Keratinocyte (primary cell): ENCODE measurements around the gene BTG1. TPM values are rescaled to one million over a fixed set of nuclear protein-coding genes. Genes with fewer than 3 reads are reported as not detected.

Experiments used
- DNase-seq: peaks from one replicate; pipeline ENCODE4 v3.0.0-alpha.2; 2011; ENCODE audit warnings: low read depth, missing footprints, low spot score
- FAIRE-seq: peaks from 2 replicates; lab custom pipeline; 2011; peaks lifted over from hg19 to GRCh38; lab: Jason Lieb, UNC
- H2AFZ ChIP-seq: 2 replicates; pipeline ENCODE4 v1.6.0; 2012; ENCODE audit warnings: low read length, control low read depth, inconsistent platforms; ENCODE audit not compliant: control insufficient read depth
- H3K27ac ChIP-seq: 2 replicates; pipeline ENCODE4 v1.5.1; 2011; ENCODE audit warnings: low read length; ENCODE audit not compliant: control insufficient read depth, insufficient read depth
- H3K27me3 ChIP-seq: 3 replicates; pipeline ENCODE4 v1.6.0; 2011; ENCODE audit warnings: low read length; ENCODE audit not compliant: control insufficient read depth, insufficient read depth; ENCODE audit errors: extremely low read depth
- H3K36me3 ChIP-seq, 2 experiments: 2 replicates in 1 of 2; 3 replicates in 1 of 2; pipeline ENCODE4 v1.5.1; 2011; ENCODE audit warnings: low read length in 2 of 2, mild to moderate bottlenecking in 1 of 2; ENCODE audit not compliant: control insufficient read depth in 2 of 2, insufficient read depth in 2 of 2; ENCODE audit errors: extremely low read depth in 1 of 2
- H3K4me1 ChIP-seq: 3 replicates; pipeline ENCODE4 v1.5.1; 2011; ENCODE audit warnings: low read length; ENCODE audit not compliant: control insufficient read depth, insufficient read depth; ENCODE audit errors: extremely low read depth
- H3K4me2 ChIP-seq: 3 replicates; pipeline ENCODE4 v1.6.0; 2011; ENCODE audit warnings: low read depth, low read length; ENCODE audit not compliant: control insufficient read depth, insufficient read depth; ENCODE audit errors: extremely low read depth
- H3K4me3 ChIP-seq, 3 experiments: fragments of 200-600 bp in 1 of 3; sonication (generic) in 1 of 3; 2 replicates in 2 of 3; 3 replicates in 1 of 3; pipeline ENCODE4 v1.5.1; 2011 to 2016; ENCODE audit warnings: low read length in 3 of 3, mild to moderate bottlenecking in 3 of 3, control low read depth in 2 of 3, inconsistent platforms in 1 of 3, low read depth in 1 of 3, mixed read lengths in 1 of 3, mixed run types in 1 of 3, moderate library complexity in 1 of 3; ENCODE audit not compliant: control insufficient read depth in 2 of 3, insufficient read depth in 2 of 3; ENCODE audit errors: extremely low read depth in 1 of 3
- H3K79me2 ChIP-seq: 2 replicates; pipeline ENCODE4 v1.6.0; 2012; ENCODE audit warnings: low read length; ENCODE audit not compliant: control insufficient read depth, insufficient read depth
- H3K9ac ChIP-seq: 3 replicates; pipeline ENCODE4 v1.6.0; 2011; ENCODE audit warnings: low read length; ENCODE audit not compliant: control insufficient read depth, insufficient read depth; ENCODE audit errors: extremely low read depth
- H3K9me1 ChIP-seq: 3 replicates; pipeline ENCODE4 v1.6.0; 2011; ENCODE audit warnings: low read length; ENCODE audit not compliant: control insufficient read depth, insufficient read depth; ENCODE audit errors: extremely low read depth
- H3K9me3 ChIP-seq: 2 replicates; pipeline ENCODE4 v1.5.1; 2012; ENCODE audit warnings: low read depth, low read length; ENCODE audit not compliant: control insufficient read depth
- H4K20me1 ChIP-seq: 3 replicates; pipeline ENCODE4 v1.6.0; 2011; ENCODE audit warnings: low read length; ENCODE audit not compliant: control insufficient read depth, insufficient read depth; ENCODE audit errors: extremely low read depth
- EZH2 ChIP-seq: IDR thresholded peaks from one replicate; pipeline ENCODE4 v1.6.1; 2012; ENCODE audit warnings: inconsistent platforms, mild to moderate bottlenecking, low read length, moderate library complexity
- dilution Hi-C: fragments of 300-500 bp; cut with MboI; formaldehyde crosslinking; loops from one replicate; pipeline ENCODE4 v1.7.0; 2020; ENCODE audit warnings: low sequenced_read_pairs; ENCODE audit not compliant: extremely low pct_ligation_motif_present
- polyA plus RNA-seq, 5 experiments: library from polyadenylated mRNA; depleted of rRNA in 3 of 5; stranded (reverse) in 3 of 5; stranded (forward) in 1 of 5; unstranded in 1 of 5; fragments of >200 nt; gene quantifications; 1 replicate in 1 of 5; 2 replicates in 3 of 5; 3 replicates in 1 of 5; pipeline versions ENCODE4 v1.2.1 to v1.2.3, GENCODE V29; 2011 to 2012; ENCODE audit warnings: missing spikeins in 2 of 5, low read depth in 1 of 5, low replicate concordance in 1 of 5
- TF ChIP-seq, protein P1 (sequence below), 3 experiments: IDR thresholded peaks in 1 of 3; conservative IDR thresholded peaks in 1 of 3; optimal IDR thresholded peaks in 1 of 3; 2 replicates in 2 of 3; 3 replicates in 1 of 3; pipeline versions ENCODE3 to v1.5.1; 2011; ENCODE audit warnings: low read length in 3 of 3, mild to moderate bottlenecking in 3 of 3, moderate library complexity in 2 of 3, control low read depth in 1 of 3, inconsistent platforms in 1 of 3; ENCODE audit not compliant: insufficient read depth in 2 of 3; ENCODE audit errors: extremely low read depth in 1 of 3

Gene BTG1
- polyA plus RNA-seq, 1 donor (not counting 4 experiments of a cell fraction or from before 2014, with no cell fraction given) = 40.7 TPM

DNA sequence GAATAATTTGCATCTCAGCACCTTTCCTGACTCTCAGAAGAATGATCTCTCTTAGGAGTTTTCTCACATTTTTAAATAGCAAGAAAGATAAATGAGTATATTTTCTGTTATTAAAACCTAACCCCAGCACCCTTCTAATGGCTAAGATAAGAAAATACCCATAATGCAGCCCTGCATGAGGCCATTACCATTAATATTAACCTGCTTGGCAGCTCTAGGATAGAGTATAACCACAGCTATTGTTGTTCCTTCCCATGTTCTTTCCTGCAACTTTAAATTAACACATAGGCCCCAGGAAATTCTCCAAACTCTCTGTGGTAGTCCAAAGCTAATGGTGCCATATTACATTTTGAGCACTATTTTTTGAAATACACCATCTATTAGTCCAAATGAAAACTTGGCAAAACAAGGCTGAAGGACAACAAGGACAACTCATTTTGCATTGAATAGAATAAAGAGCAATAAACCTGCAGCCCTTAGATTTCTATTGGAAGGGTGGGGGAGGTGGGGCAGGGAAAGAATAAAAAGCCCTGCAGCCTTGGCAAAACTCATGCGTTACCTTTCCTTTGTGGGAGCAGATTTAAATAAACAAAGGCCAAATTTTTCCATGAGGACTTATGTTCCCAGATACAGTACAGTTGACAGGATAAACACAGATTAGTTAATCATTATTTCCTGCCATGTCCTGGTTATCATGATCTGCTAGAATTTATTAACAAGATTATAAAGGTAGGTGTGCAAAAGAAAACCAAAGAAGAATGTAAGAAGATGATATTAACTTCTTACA lies 46.9 kb downstream of the BTG1 start:
- H2AFZ ChIP-seq = no peak overlapping the region
- H3K9me1 ChIP-seq = no peaks in the 10 kb centered on the region
- dilution Hi-C loops = no loop called here
- TF ChIP-seq, protein P1, sequence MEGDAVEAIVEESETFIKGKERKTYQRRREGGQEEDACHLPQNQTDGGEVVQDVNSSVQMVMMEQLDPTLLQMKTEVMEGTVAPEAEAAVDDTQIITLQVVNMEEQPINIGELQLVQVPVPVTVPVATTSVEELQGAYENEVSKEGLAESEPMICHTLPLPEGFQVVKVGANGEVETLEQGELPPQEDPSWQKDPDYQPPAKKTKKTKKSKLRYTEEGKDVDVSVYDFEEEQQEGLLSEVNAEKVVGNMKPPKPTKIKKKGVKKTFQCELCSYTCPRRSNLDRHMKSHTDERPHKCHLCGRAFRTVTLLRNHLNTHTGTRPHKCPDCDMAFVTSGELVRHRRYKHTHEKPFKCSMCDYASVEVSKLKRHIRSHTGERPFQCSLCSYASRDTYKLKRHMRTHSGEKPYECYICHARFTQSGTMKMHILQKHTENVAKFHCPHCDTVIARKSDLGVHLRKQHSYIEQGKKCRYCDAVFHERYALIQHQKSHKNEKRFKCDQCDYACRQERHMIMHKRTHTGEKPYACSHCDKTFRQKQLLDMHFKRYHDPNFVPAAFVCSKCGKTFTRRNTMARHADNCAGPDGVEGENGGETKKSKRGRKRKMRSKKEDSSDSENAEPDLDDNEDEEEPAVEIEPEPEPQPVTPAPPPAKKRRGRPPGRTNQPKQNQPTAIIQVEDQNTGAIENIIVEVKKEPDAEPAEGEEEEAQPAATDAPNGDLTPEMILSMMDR (optimal IDR thresholded peaks at IDR 0.05 in 1 of 3, IDR thresholded peaks at IDR 0.05 in 1 of 3, conservative IDR thresholded peaks at IDR 0.05 in 1 of 3; ENCODE audit: extremely low read depth in 1 of 3, insufficient read depth in 2 of 3, low read length in 3 of 3) = no peak
- TF ChIP-seq EZH2 = no peak
- no peak overlapping the region for H3K4me2 ChIP-seq
- DNase-seq = no peak
- no peak for FAIRE-seq
- no peaks in the 10 kb centered on the region for H3K79me2 ChIP-seq
- H4K20me1 ChIP-seq = no peaks in the 10 kb centered on the region
- no peak overlapping the region for H3K4me3 ChIP-seq
- H3K9me3 ChIP-seq = no peaks in the 10 kb centered on the region
- no peaks in the 10 kb centered on the region for H3K27me3 ChIP-seq
- H3K27ac ChIP-seq = no peak overlapping the region
- no peak overlapping the region for H3K9ac ChIP-seq
- H3K36me3 ChIP-seq = no peaks in the 10 kb centered on the region
- peaks cover 6% of the 10 kb centered on the region for H3K4me1 ChIP-seq

DNA sequence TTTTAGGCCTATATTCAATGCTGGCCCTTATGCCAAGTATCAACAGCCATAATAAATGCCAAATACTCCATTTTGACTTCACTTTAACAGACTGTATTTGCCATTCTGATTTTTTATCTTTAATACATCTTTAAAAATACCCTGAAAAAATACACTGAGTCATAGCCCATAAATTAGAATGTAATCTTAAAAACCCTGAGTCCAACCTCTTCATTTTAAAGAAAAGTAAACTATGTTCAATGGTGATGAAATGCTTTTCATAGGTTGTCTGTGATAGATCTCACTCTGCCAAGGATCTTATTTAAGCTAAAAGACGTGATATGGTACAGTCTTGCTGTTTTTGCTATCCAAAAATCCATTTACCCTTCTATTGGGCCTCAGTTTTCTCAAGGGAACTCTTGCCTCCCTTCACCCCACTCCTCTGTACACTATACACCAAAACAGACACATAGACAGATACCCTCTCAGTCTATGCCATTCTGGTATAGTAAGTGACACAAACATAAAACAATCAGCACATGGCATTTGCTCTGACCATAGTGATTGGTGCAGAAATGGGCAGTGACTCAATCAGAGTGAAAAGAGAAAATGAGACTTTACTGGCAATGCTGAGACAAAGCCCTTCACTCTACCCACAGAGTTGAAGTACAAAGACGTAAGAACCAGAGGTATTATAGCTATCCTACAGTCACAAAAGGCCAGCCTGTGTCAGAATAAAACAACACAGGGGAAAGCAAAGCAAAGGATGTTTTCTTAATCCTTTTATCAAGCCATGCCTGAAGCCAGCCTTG lies 49.1 kb downstream of the BTG1 start:
- Histone ChIP-seq H3K4me3 (no peak overlapping the region), H3K9me3 (no peaks in the 10 kb centered on the region), H3K27ac (no peak overlapping the region), H4K20me1 (no peaks in the 10 kb centered on the region), H3K9ac (no peak overlapping the region), H2AFZ (no peak overlapping the region), H3K4me1 (peaks cover 6% of the 10 kb centered on the region), H3K4me2 (no peak overlapping the region), H3K27me3 (no peaks in the 10 kb centered on the region), H3K79me2 (no peaks in the 10 kb centered on the region), H3K9me1 (no peaks in the 10 kb centered on the region), H3K36me3 (no peaks in the 10 kb centered on the region)
- FAIRE-seq = no peak
- TF ChIP-seq, protein P1 (optimal IDR thresholded peaks at IDR 0.05 in 1 of 3, IDR thresholded peaks at IDR 0.05 in 1 of 3, conservative IDR thresholded peaks at IDR 0.05 in 1 of 3; ENCODE audit: extremely low read depth in 1 of 3, insufficient read depth in 2 of 3, low read length in 3 of 3) = no peak
- no peak for TF ChIP-seq EZH2
- no peak for DNase-seq
- dilution Hi-C loops = no loop called here
